Heart left ventricle (tissue), 16 donors: ENCODE measurements around the gene MYH10. TPM values are rescaled to one million over a fixed set of nuclear protein-coding genes. Genes with fewer than 3 reads are reported as not detected.

Experiments
- ATAC-seq, 4 donors: fragments of 200-7000 bp; cut with Tn5 transposase; one replicate each; pipeline ENCODE4 v1.9.1; 2020 to 2022; ENCODE audit warnings: moderate library complexity in 4 of 4, mild to moderate bottlenecking in 3 of 4, moderate number of reproducible peaks in 1 of 4
- DNase-seq, 5 donors: peaks; one replicate each; pipeline ENCODE4 v3.0.0-alpha.2; 2020
- H3K27ac ChIP-seq, 12 donors: fragments of 200-600 bp; sonication (generic) in 4 of 12; one replicate each; pipeline versions ENCODE4 v1.5.0 to v1.8.0; 2016 to 2022; ENCODE audit warnings: mild to moderate bottlenecking in 2 of 12
- H3K27me3 ChIP-seq, 9 donors: fragments of 200-600 bp; sonication (generic) in 2 of 9; one replicate each; pipeline versions ENCODE4 v1.5.1 to v1.8.0; 2016 to 2022; ENCODE audit warnings: mild to moderate bottlenecking in 3 of 9
- H3K36me3 ChIP-seq, 9 donors: fragments of 200-600 bp; sonication (generic) in 2 of 9; one replicate each; pipeline versions ENCODE4 v1.5.0 to v1.8.0; 2018 to 2022; ENCODE audit warnings: mild to moderate bottlenecking in 2 of 9
- H3K4me1 ChIP-seq, 12 donors: fragments of 200-600 bp; sonication (generic) in 4 of 12; one replicate each; pipeline versions ENCODE4 v1.5.0 to v1.8.0; 2016 to 2022; ENCODE audit warnings: mild to moderate bottlenecking in 3 of 12
- H3K4me3 ChIP-seq, 12 donors: fragments of 200-600 bp; sonication (generic) in 4 of 12; one replicate each; pipeline versions ENCODE4 v1.5.0 to v1.8.0; 2017 to 2022; ENCODE audit warnings: mild to moderate bottlenecking in 9 of 12, moderate library complexity in 4 of 12
- H3K9me3 ChIP-seq, 12 donors: fragments of 200-600 bp; sonication (generic) in 4 of 12; one replicate each; pipeline versions ENCODE4 v1.5.0 to v1.8.0; 2016 to 2022; ENCODE audit warnings: mild to moderate bottlenecking in 1 of 12
- CTCF ChIP-seq, 12 donors: fragments of 200-600 bp; sonication (generic) in 4 of 12; IDR thresholded peaks; one replicate each; pipeline versions ENCODE4 v1.5.0 to v1.8.0; 2018 to 2022; ENCODE audit warnings: antibody characterized with exemption in 12 of 12, mild to moderate bottlenecking in 5 of 12
- POLR2A ChIP-seq, 2 donors: fragments of 450-650 bp; IDR thresholded peaks; one replicate each; pipeline ENCODE4 v1.6.1; 2017; ENCODE audit warnings: antibody characterized with exemption in 2 of 2, mild to moderate bottlenecking in 2 of 2, moderate library complexity in 2 of 2
- WGBS, 4 donors: extraction: QIAGEN DNeasy Blood & Tissue Kit in 2 of 4; methylation state at CpG; one replicate each; pipeline versions ENCODE4 v1.1.5 to v1.1.7; 2013 to 2018; 5-methylcytosine and 5-hydroxymethylcytosine counted together
- intact Hi-C, 10 donors: fragments of 100-400 bp; cut with DNase I; formaldehyde crosslinking; loops; one replicate each; pipeline versions ENCODE4 v1.11.1 to v1.14.2; 2022
- polyA plus RNA-seq, 2 donors: library from polyadenylated mRNA; stranded (reverse); fragments of 200-250 nt; gene quantifications; one replicate each; pipeline ENCODE4 v1.2.3, GENCODE V29; 2013
- total RNA-seq, 9 donors: library from RNA; depleted of rRNA in 2 of 9; stranded (reverse); fragments of >200 nt in 2 of 9; fragmentation: NEBNext Ultra II Directional in 3 of 9; extraction: Animal tissue kit (Norgen Biotek cat#: 25700) in 3 of 9; gene quantifications; one replicate each; pipeline versions ENCODE4 v1.1.0 to v1.2.4, GENCODE V29; 2016 to 2023
- donor health status: ischemic (EF 13 %, LVEDD 7.1; RV severe dilation, severe dysfunction).
- donor health status: healthy with polysubstance abuse.
- donor health status: DM: no; HTN: yes; CAD: no.
- donor health status: DM: no; HTN: no; CAD: no.
- donor health status: ischemic (EF 25% LVEDD 6.9; RV normal size, moderate dysfunction).
- donor health status: ischemic (EF 25% LVEDD 5.7; RV mildly dilated, moderate dysfunction).
- donor health status: healthy.
- donor health status: DM: yes; HTN: yes; CAD: no.
- donor health status: ischemic (EF 35%, LVEDD 5.7; RV mildly dilated, moderate dysfunction).
- donor health status: nonischemic (EF 11% LVEDD 7.7; RV severe dilation, severe dysfunction).
- donor health status: DM: yes; HTN: yes; CAD: no.
- donor health status: PGD.
- donor health status: ischemic (EF 29% LVEDD 5.4; RV normal size, mild dysfunction).
- donor health status: nonischemic (EF 23%, LVEDD 6.1; RV moderate dilation, normal function).

Gene MYH10
- total and polyA plus RNA-seq, 11 donors = 10.6 to 62.1 (median 35.2) TPM

GRCh38 chr17:8631554-8631877, 991 bp upstream of the MYH10 start:
- Histone ChIP-seq H3K27me3 (peaks cover 0 to 37% (median 0%) of the 10 kb centered on the region in 9 donors), H3K9me3 (no peaks in the 10 kb centered on the region), H3K4me3 (peak overlapping the region; percentile 63 to 97 (median 86)), H3K27ac (peak overlapping the region; percentile 32 to 94 (median 86)), H3K36me3 (no peaks in the 10 kb centered on the region), H3K4me1 (peaks cover 0 to 36% (median 13%) of the 10 kb centered on the region in 12 donors)
- no peak for TF ChIP-seq CTCF (IDR thresholded peaks at IDR 0.05)
- no peak for TF ChIP-seq POLR2A (IDR thresholded peaks at IDR 0.05)
- DNase-seq = no peak
- WGBS, 4 donors = 1 to 2% (median 2%) methylated on average over 13 of the region's 13 CpGs
- no peak for ATAC-seq
- intact Hi-C loops = loop anchor here in 4 of 10 donors (5.0 to 10.0 kb wide), 3 partner anchors 49 to 116 kb away; partner anchors contain the start of gene CCDC42 (in 2 of the 4)

- peak; percentile 97 to 99 (median 98) for ATAC-seq
- Histone ChIP-seq H3K4me1 (peaks cover 0 to 36% (median 13%) of the 10 kb centered on the region in 12 donors), H3K36me3 (no peaks in the 10 kb centered on the region), H3K9me3 (no peaks in the 10 kb centered on the region), H3K27me3 (peaks cover 0 to 37% (median 0%) of the 10 kb centered on the region in 9 donors), H3K27ac (peak overlapping the region; percentile 32 to 94 (median 86)), H3K4me3 (peak overlapping the region; percentile 63 to 97 (median 86))
- intact Hi-C loops = loop anchor here in 4 of 10 donors (5.0 to 10.0 kb wide), 3 partner anchors 49 to 116 kb away; partner anchors contain the start of gene CCDC42 (in 2 of the 4)
- peak; percentile 98 to 99 (median 99) for DNase-seq
- WGBS, 4 donors = 0 to 1% (median 0%) methylated on average over 15 to 85 of the region's 85 CpGs
- TF ChIP-seq POLR2A (IDR thresholded peaks at IDR 0.05) (peak in 1 of 2 donors; percentile 47), CTCF (IDR thresholded peaks at IDR 0.05) (peak in 7 of 12 donors; percentile 11 to 32 (median 23))
Measured at GRCh38 chr17:8630802-8631553, 453 bp upstream of the MYH10 start.

- DNase-seq = peak; percentile 37 to 66 (median 48)
- no peaks in the 10 kb centered on the region for H3K9me3 ChIP-seq
- TF ChIP-seq POLR2A (IDR thresholded peaks at IDR 0.05) (no peak), CTCF (IDR thresholded peaks at IDR 0.05) (no peak)
- H3K27me3 ChIP-seq = peaks cover 0 to 37% (median 0%) of the 10 kb centered on the region in 9 donors
- 0 to 1% (median 0%) methylated on average over 32 to 76 of the region's 76 CpGs for WGBS, 4 donors
- H3K27ac ChIP-seq = peak overlapping the region; percentile 49 to 94 (median 86)
- peak overlapping the region; percentile 58 to 97 (median 86) for H3K4me3 ChIP-seq
- H3K4me1 ChIP-seq = peaks cover 0 to 36% (median 13%) of the 10 kb centered on the region in 12 donors
- peak; percentile 4 to 15 (median 10) for ATAC-seq
- H3K36me3 ChIP-seq = no peaks in the 10 kb centered on the region
- intact Hi-C loops = loop anchor here in 5 of 10 donors (2.0 to 10.0 kb wide), 5 partner anchors 15 to 118 kb away; partner anchors contain the start of gene CCDC42 (in 2 of the 5)
Measured at GRCh38 chr17:8629371-8630226, 926 bp downstream of the MYH10 start.
